Renal cortical epithelial cell (primary cell): ENCODE data around the gene FBP2. TPM values are rescaled to one million over a fixed set of nuclear protein-coding genes. Genes with fewer than 3 reads are reported as not detected.

Source experiments
- total RNA-seq: library from RNA; depleted of rRNA; stranded (reverse); fragments of >200 nt; gene quantifications from 2 replicates; pipeline ENCODE4 v1.2.3, GENCODE V29; 2014

The FBP2 gene
- total RNA-seq, 1 donor from 2014 or later = not detected

Other genes starting within 250 kb of the FBP2 start
- 0.30 and 1.0 TPM in 2 replicates for gene PCAT7, start 38.7 kb downstream of the FBP2 start, total RNA-seq
- gene FBP1, start 45.7 kb upstream of the FBP2 start, total RNA-seq = 0.10 and 2.3 TPM in 2 replicates
- gene AOPEP, start 132.9 kb upstream of the FBP2 start, total RNA-seq = 66.3 and 133 TPM in 2 replicates